HG03135 (cell line): ENCODE data around the gene SBNO1.

Experiments used
- ATAC-seq: cut with Tn5 transposase; IDR thresholded peaks from one replicate; pipeline ENCODE4 v1.9.1; 2021; ENCODE audit warnings: mild to moderate bottlenecking, moderate library complexity; ENCODE audit not compliant: unreplicated experiment

The SBNO1 gene

GRCh38 chr12:123278101-123278627 lies 86.5 kb downstream of the SBNO1 start:
- ATAC-seq, result peak; percentile 85

- no peak for ATAC-seq
Observed at GRCh38 chr12:123273166-123273565, 91.5 kb downstream of the SBNO1 start.

- peak; percentile 65 for ATAC-seq
Observed at GRCh38 chr12:123271001-123271668, 93.5 kb downstream of the SBNO1 start.

- ATAC-seq, result peak; percentile 2
Observed at GRCh38 chr12:123270214-123271000, 94.2 kb downstream of the SBNO1 start.

- no peak for ATAC-seq
Observed at GRCh38 chr12:123269896-123270213, 94.8 kb downstream of the SBNO1 start.

- no peak for ATAC-seq
Observed at GRCh38 chr12:123269395-123269892, 95.2 kb downstream of the SBNO1 start.

GRCh38 chr12:123268850-123269249 lies 95.8 kb downstream of the SBNO1 start:
- ATAC-seq, result no peak

- ATAC-seq, result no peak
Observed at GRCh38 chr12:123267991-123268843, 96.4 kb downstream of the SBNO1 start.

GRCh38 chr12:123267335-123267920 lies 97.2 kb downstream of the SBNO1 start:
- ATAC-seq, result no peak

- ATAC-seq, result no peak
Observed at GRCh38 chr12:123266679-123267277, 97.9 kb downstream of the SBNO1 start.

- ATAC-seq, result no peak
Observed at GRCh38 chr12:123265851-123266678, 98.6 kb downstream of the SBNO1 start.

GRCh38 chr12:123264642-123265041 lies 100.0 kb downstream of the SBNO1 start:
- ATAC-seq, result no peak

GRCh38 chr12:123263196-123263817 lies 101.3 kb downstream of the SBNO1 start:
- ATAC-seq, result no peak

GRCh38 chr12:123261196-123261595 lies 103.5 kb downstream of the SBNO1 start:
- no peak for ATAC-seq

- no peak for ATAC-seq
Observed at GRCh38 chr12:123260081-123260480, 104.6 kb downstream of the SBNO1 start.

GRCh38 chr12:123258593-123258992 lies 106.1 kb downstream of the SBNO1 start:
- ATAC-seq, result no peak

- ATAC-seq, result no peak
Observed at GRCh38 chr12:123254853-123255446, 109.7 kb downstream of the SBNO1 start.

- no peak for ATAC-seq
Observed at GRCh38 chr12:123253641-123254459, 110.8 kb downstream of the SBNO1 start.
